Neural cell (in vitro differentiated cells): ENCODE results near the gene BICDL1. TPM values are rescaled to one million over a fixed set of nuclear protein-coding genes. Genes with fewer than 3 reads are reported as not detected.

Experiments used
- H2AFZ ChIP-seq: fragments of 200-600, 300-800 bp; sonication (generic), shearing (Covaris generic); 2 replicates; pipeline ENCODE4 v1.6.0; 2014; ENCODE audit warnings: low read depth, mild to moderate bottlenecking, antibody characterized with exemption, low read length, moderate library complexity
- H3F3A ChIP-seq: fragments of 200-600 bp; shearing (Covaris generic); 2 replicates; pipeline ENCODE4 v1.6.1; 2016; ENCODE audit warnings: mild to moderate bottlenecking, moderate library complexity, mixed read lengths, antibody characterized with exemption, low read length; ENCODE audit not compliant: insufficient read depth, poor library complexity, severe bottlenecking
- H3K27ac ChIP-seq: fragments of 200-600, 300-800 bp; sonication (generic), shearing (Covaris generic); 2 replicates; pipeline ENCODE4 v1.5.1; 2014; ENCODE audit warnings: mild to moderate bottlenecking, low read length, moderate library complexity
- H3K27me3 ChIP-seq: fragments of 300-800, 200-600 bp; sonication (generic), shearing (Covaris generic); 2 replicates; pipeline ENCODE4 v1.6.0; 2014; ENCODE audit warnings: mild to moderate bottlenecking, low read depth, low read length, moderate library complexity; ENCODE audit not compliant: insufficient read depth
- H3K36me3 ChIP-seq: fragments of 300-800, 200-600 bp; sonication (generic), shearing (Covaris generic); 2 replicates; pipeline ENCODE4 v1.5.1; 2014; ENCODE audit warnings: mild to moderate bottlenecking, antibody characterized with exemption, low read length, moderate library complexity; ENCODE audit not compliant: insufficient read depth
- H3K4me2 ChIP-seq: fragments of 300-800, 200-600 bp; sonication (generic), shearing (Covaris generic); 2 replicates; pipeline ENCODE4 v1.6.0; 2014; ENCODE audit warnings: mild to moderate bottlenecking, low read length
- H3K4me3 ChIP-seq: fragments of 300-800, 200-600 bp; sonication (generic), shearing (Covaris generic); 2 replicates; pipeline ENCODE4 v1.5.1; 2014; ENCODE audit warnings: mild to moderate bottlenecking, low read length, moderate library complexity
- H3K79me2 ChIP-seq: fragments of 200-600 bp; shearing (Covaris generic); replicated peaks from 2 replicates; pipeline ENCODE4 v1.6.0; 2014; ENCODE audit warnings: mild to moderate bottlenecking, low read length, moderate library complexity; ENCODE audit not compliant: insufficient read depth
- H3K9ac ChIP-seq: fragments of 300-800, 200-600 bp; sonication (generic), shearing (Covaris generic); 2 replicates; pipeline ENCODE4 v1.6.1; 2016; ENCODE audit warnings: mild to moderate bottlenecking, low read length, mixed read lengths
- H3K9me2 ChIP-seq: fragments of 200-600 bp; shearing (Covaris generic); 2 replicates; pipeline ENCODE4 v1.6.1; 2016; ENCODE audit warnings: mild to moderate bottlenecking, low read length, mixed read lengths; ENCODE audit not compliant: insufficient read depth
- H3K9me3 ChIP-seq: fragments of 200-600, 300-800 bp; sonication (generic), shearing (Covaris generic); 2 replicates; pipeline ENCODE4 v1.6.1; 2016; ENCODE audit warnings: mild to moderate bottlenecking, mixed run types, low read length, moderate library complexity, mixed read lengths
- H4K20me1 ChIP-seq: fragments of 200-600 bp; shearing (Covaris generic); 2 replicates; pipeline ENCODE4 v1.6.1; 2016; ENCODE audit warnings: mild to moderate bottlenecking, mixed run types; ENCODE audit not compliant: insufficient read depth
- EP300 ChIP-seq: fragments of 450-650 bp; conservative IDR thresholded peaks from 2 replicates; pipeline ENCODE4 v1.6.1; 2014; ENCODE audit warnings: antibody characterized with exemption, mild to moderate bottlenecking, moderate library complexity; ENCODE audit not compliant: poor library complexity, severe bottlenecking
- EZH2 ChIP-seq: fragments of 200-600, 300-800 bp; shearing (Covaris generic), sonication (generic); IDR thresholded peaks from 2 replicates; pipeline ENCODE4 v1.6.1; 2014; ENCODE audit warnings: antibody characterized with exemption, low read length, borderline replicate concordance, mild to moderate bottlenecking; ENCODE audit not compliant: insufficient read depth, poor library complexity, severe bottlenecking
- MXI1 ChIP-seq: fragments of 450-650 bp; conservative IDR thresholded peaks from 2 replicates; pipeline ENCODE4 v1.6.1; 2014; ENCODE audit warnings: antibody characterized with exemption, mild to moderate bottlenecking; ENCODE audit not compliant: poor library complexity, severe bottlenecking
- POLR2AphosphoS5 ChIP-seq: IDR thresholded peaks from 2 replicates; pipeline ENCODE4 v1.6.1; 2012
- RAD21 ChIP-seq: fragments of 450-650 bp; conservative IDR thresholded peaks from 2 replicates; pipeline ENCODE4 v1.6.1; 2014; ENCODE audit warnings: antibody characterized with exemption, mild to moderate bottlenecking, moderate library complexity
- SMC3 ChIP-seq: fragments of 450-650 bp; conservative IDR thresholded peaks from 2 replicates; pipeline ENCODE4 v1.6.1; 2014; ENCODE audit warnings: antibody characterized with exemption, mild to moderate bottlenecking, moderate library complexity; ENCODE audit not compliant: poor library complexity
- TAF1 ChIP-seq: IDR thresholded peaks from 2 replicates; pipeline ENCODE4 v1.6.1; 2012; ENCODE audit warnings: low read depth
- polyA plus RNA-seq: library from polyadenylated mRNA; depleted of rRNA; stranded (reverse); fragments of >200 nt; gene quantifications from 2 replicates; pipeline ENCODE4 v1.2.3, GENCODE V29; 2014
- TF ChIP-seq, protein P1 (sequence below): IDR thresholded peaks from 2 replicates; pipeline ENCODE4 v1.6.1; 2012; ENCODE audit warnings: borderline replicate concordance
- TF ChIP-seq, protein P2 (sequence below): fragments of 450-650 bp; IDR thresholded peaks from 2 replicates; pipeline ENCODE4 v1.5.1; 2014; ENCODE audit warnings: antibody characterized with exemption, mild to moderate bottlenecking, moderate library complexity; ENCODE audit not compliant: poor library complexity, severe bottlenecking

Gene BICDL1
- polyA plus RNA-seq, 1 donor from 2014 or later = 136 TPM

DNA sequence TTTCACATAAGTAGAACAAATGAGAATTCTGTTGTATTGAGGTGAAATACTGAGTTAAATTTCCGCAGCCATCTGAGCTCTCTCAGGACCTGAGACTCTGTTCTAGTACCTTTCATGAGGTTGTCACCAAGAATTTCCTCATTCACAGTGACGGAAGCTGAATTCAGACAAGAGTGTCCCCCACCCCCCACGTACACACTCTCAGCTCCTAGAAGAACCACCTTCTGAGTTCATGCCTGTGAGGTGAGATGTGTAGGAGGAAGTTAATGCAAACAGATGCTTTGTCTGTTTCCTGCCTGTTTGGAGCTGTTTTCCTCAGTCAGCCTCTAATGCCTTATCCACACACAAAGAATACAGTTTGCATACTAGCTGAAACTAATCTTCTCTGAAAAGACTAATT, 18.2 kb downstream of the BICDL1 start:
- Histone ChIP-seq H3K27ac (peak overlapping the region; percentile 38), H3K9ac (no peak overlapping the region), H3K79me2 (peaks cover 14% of the 10 kb centered on the region), H3K9me3 (no peaks in the 10 kb centered on the region), H2AFZ (no peak overlapping the region), H3K4me2 (no peak overlapping the region), H3F3A (peaks cover 3% of the 10 kb centered on the region), H4K20me1 (no peaks in the 10 kb centered on the region), H3K4me3 (no peak overlapping the region), H3K9me2 (no peaks in the 10 kb centered on the region), H3K27me3 (no peaks in the 10 kb centered on the region), H3K36me3 (no peaks in the 10 kb centered on the region)
- no peak for TF ChIP-seq EP300

DNA sequence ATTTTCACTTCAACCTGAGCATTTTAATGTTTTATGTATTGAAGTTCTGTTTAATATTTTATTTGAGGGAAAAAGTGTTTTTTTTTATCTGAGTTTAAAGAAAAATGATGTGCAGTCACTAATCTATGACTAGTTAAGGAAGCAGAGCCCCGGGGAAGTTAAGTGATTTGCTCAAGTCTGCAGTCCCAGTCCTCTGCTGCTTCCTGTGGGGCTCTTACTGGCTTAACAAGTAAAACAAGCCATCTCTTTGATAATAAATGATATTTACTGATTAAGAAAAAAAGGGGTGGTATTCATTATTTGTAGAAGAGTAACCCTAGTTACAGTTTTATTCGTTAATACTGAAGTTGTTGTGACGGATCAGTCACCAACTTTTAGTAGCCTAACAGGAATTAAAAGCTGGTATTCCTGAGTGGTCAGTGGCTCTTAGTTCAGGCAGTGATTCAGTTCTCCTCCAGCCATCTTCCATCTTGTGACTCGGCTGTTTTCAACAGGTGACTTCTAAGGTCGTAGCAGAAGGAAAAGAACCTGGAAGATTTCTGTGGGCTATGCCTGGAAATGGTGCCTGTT, 21.7 kb downstream of the BICDL1 start:
- H2AFZ ChIP-seq = no peak overlapping the region
- H3K27ac ChIP-seq = peak overlapping the region; percentile 97
- H3K27me3 ChIP-seq = no peaks in the 10 kb centered on the region
- peaks cover 3% of the 10 kb centered on the region for H3F3A ChIP-seq
- H4K20me1 ChIP-seq = no peaks in the 10 kb centered on the region
- H3K4me2 ChIP-seq = no peak overlapping the region
- no peaks in the 10 kb centered on the region for H3K9me3 ChIP-seq
- no peak overlapping the region for H3K4me3 ChIP-seq
- H3K9me2 ChIP-seq = no peaks in the 10 kb centered on the region
- H3K79me2 ChIP-seq = peaks cover 15% of the 10 kb centered on the region
- H3K9ac ChIP-seq = no peak overlapping the region
- H3K36me3 ChIP-seq = no peaks in the 10 kb centered on the region
- TF ChIP-seq RAD21 (no peak), EZH2 (no peak), EP300 (no peak), TAF1 (no peak), SMC3 (no peak), MXI1 (no peak), POLR2AphosphoS5 (no peak)
- TF ChIP-seq, protein P1, sequence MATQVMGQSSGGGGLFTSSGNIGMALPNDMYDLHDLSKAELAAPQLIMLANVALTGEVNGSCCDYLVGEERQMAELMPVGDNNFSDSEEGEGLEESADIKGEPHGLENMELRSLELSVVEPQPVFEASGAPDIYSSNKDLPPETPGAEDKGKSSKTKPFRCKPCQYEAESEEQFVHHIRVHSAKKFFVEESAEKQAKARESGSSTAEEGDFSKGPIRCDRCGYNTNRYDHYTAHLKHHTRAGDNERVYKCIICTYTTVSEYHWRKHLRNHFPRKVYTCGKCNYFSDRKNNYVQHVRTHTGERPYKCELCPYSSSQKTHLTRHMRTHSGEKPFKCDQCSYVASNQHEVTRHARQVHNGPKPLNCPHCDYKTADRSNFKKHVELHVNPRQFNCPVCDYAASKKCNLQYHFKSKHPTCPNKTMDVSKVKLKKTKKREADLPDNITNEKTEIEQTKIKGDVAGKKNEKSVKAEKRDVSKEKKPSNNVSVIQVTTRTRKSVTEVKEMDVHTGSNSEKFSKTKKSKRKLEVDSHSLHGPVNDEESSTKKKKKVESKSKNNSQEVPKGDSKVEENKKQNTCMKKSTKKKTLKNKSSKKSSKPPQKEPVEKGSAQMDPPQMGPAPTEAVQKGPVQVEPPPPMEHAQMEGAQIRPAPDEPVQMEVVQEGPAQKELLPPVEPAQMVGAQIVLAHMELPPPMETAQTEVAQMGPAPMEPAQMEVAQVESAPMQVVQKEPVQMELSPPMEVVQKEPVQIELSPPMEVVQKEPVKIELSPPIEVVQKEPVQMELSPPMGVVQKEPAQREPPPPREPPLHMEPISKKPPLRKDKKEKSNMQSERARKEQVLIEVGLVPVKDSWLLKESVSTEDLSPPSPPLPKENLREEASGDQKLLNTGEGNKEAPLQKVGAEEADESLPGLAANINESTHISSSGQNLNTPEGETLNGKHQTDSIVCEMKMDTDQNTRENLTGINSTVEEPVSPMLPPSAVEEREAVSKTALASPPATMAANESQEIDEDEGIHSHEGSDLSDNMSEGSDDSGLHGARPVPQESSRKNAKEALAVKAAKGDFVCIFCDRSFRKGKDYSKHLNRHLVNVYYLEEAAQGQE = no peak
- TF ChIP-seq, protein P2, sequence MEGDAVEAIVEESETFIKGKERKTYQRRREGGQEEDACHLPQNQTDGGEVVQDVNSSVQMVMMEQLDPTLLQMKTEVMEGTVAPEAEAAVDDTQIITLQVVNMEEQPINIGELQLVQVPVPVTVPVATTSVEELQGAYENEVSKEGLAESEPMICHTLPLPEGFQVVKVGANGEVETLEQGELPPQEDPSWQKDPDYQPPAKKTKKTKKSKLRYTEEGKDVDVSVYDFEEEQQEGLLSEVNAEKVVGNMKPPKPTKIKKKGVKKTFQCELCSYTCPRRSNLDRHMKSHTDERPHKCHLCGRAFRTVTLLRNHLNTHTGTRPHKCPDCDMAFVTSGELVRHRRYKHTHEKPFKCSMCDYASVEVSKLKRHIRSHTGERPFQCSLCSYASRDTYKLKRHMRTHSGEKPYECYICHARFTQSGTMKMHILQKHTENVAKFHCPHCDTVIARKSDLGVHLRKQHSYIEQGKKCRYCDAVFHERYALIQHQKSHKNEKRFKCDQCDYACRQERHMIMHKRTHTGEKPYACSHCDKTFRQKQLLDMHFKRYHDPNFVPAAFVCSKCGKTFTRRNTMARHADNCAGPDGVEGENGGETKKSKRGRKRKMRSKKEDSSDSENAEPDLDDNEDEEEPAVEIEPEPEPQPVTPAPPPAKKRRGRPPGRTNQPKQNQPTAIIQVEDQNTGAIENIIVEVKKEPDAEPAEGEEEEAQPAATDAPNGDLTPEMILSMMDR = no peak
